ENCODE results near the gene EFR3B.

- TF ChIP-seq CTCF (IDR thresholded peaks at IDR 0.05; ENCODE audit: low read depth, low read length, poor library complexity, severe bottlenecking) = no peak
- TF ChIP-seq EZH2phosphoT487 (IDR thresholded peaks at IDR 0.05; ENCODE audit: borderline replicate concordance, low read length) = no peak
Measured at GRCh38 chr2:25036221-25036559, 5.7 kb upstream of the EFR3B start.
